Activated CD4-positive, alpha-beta T cell treated with anti-CD3 and anti-CD28 coated beads for 1 hour (primary cell): ENCODE measurements around the gene MTR.
A peak's percentile ranks its signal among the peaks of the same experiment; 100 is the strongest.
"Not testable (repeated sequence)": the region's sequence is repeated elsewhere in the genome, so short reads cannot be mapped to it uniquely, and the experiment has no call there.

Experiments used
- DNase-seq: peaks from one replicate; pipeline ENCODE4 v3.0.0-alpha.2; 2020

The MTR gene

GRCh38 chr1:236865818-236866155 is 70.7 kb downstream of the MTR start:
- no peak for DNase-seq

GRCh38 chr1:236868625-236869467 is 73.8 kb downstream of the MTR start:
- peak; percentile 13 for DNase-seq

DNA sequence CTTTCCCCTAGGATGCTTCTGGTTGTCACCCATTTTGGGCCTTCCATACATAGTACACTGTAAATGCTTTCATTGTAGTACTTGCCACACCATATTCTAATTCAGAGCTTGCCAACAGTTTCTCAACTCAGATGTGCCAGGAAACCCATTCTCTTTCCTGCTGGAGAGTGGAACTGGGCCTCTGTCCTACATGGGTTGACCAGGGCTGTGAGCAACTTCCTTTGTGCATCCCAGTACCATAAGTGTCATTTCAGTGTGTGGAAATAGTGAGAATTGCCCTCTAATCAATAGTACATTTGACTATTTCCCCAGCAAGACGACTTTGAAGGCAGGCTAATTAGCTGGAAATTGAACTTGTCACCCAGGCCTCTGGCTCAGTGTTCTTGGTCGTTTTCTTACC is 74.8 kb downstream of the MTR start:
- no peak for DNase-seq

DNA sequence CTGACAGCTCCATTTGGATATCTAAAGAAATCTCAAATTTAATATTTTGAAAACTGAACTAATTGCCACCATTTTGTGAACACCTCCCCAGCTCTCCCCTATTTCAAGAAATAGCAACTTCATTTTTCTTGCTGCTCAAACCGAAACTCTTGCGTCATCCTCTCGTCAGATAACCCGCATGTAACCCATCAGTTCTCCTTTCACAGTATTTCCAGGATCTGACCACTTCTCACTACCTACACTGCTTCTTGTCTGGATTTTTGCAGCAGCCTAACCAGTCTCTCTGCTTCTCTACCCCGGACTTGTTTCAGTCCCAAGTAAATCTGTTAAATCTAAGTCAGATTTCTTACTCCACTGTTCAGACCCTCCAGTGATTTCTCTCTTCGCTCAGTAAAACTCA is 75.6 kb downstream of the MTR start:
- no peak for DNase-seq

- no peak for DNase-seq
These were observed 77.1 kb downstream of the MTR start for GRCh38 chr1:236872075-236872666.

- no peak for DNase-seq
These were observed 80.9 kb downstream of the MTR start for GRCh38 chr1:236875975-236876374.

- no peak for DNase-seq
These were observed 82.6 kb downstream of the MTR start for GRCh38 chr1:236877661-236878060.

GRCh38 chr1:236880209-236880608 is 85.1 kb downstream of the MTR start:
- no peak for DNase-seq

- no peak for DNase-seq
These were observed 87.6 kb downstream of the MTR start for GRCh38 chr1:236882678-236883077.

DNA sequence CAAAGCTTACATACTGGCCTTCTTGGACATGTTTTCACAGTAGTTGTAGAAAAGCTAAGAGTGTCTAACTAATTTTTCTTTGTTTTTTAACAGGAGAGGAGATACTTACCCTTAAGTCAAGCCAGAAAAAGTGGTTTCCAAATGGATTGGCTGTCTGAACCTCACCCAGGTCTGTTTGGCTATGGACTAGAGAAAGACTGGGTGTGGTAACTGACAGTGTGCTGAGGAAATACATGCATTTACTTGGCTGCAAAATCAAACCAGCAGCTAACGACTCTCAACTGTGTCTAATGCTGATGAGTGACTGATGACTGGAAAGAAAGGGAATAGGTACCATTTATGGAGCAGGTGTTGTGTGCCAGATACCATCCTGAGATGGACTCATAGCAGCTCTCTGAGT is 91.1 kb downstream of the MTR start:
- no peak for DNase-seq

DNA sequence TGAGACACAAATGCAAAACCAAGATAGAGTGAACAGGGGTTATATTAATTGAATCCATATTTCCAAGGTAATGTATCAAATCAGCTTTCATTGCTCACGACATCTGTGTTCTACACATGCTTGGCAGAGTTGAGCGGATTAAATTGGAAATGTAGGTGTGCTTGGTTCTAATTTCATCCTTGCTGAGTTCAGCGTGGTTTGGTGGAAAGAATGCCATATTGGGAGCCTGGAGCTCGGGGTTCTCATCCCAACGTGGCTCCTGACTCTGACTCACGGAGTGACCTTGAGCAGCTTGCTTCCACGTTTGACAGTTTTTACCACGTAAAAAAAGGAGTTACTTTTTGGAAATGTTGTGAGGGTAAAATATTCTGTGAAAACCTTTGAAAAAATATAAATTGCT is 92.0 kb downstream of the MTR start:
- DNase-seq, result no peak

DNA sequence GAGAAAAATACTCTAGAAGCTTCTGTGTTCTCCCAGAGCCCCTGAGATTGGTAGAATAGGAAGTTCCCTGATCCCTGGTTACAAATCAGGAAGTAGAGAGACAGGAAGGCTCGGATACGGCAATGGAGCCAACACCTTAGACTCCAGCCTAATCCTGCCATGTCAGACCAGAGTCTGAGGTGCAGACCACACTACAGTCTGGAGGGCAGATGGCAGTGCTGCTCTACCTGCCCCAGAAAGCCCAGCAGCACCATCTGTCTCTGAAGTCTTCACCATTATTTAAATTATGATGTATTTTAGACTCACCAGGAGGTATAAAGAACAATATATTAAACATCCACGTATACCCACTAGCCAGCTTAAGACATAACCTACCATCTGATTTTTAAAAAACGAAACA is 93.0 kb downstream of the MTR start:
- no peak for DNase-seq

GRCh38 chr1:236888903-236889302 is 93.8 kb downstream of the MTR start:
- DNase-seq, result no peak

- no peak for DNase-seq
These were observed 95.3 kb downstream of the MTR start for GRCh38 chr1:236890152-236891056.

GRCh38 chr1:236893626-236894545 is 98.8 kb downstream of the MTR start:
- no peak for DNase-seq

DNA sequence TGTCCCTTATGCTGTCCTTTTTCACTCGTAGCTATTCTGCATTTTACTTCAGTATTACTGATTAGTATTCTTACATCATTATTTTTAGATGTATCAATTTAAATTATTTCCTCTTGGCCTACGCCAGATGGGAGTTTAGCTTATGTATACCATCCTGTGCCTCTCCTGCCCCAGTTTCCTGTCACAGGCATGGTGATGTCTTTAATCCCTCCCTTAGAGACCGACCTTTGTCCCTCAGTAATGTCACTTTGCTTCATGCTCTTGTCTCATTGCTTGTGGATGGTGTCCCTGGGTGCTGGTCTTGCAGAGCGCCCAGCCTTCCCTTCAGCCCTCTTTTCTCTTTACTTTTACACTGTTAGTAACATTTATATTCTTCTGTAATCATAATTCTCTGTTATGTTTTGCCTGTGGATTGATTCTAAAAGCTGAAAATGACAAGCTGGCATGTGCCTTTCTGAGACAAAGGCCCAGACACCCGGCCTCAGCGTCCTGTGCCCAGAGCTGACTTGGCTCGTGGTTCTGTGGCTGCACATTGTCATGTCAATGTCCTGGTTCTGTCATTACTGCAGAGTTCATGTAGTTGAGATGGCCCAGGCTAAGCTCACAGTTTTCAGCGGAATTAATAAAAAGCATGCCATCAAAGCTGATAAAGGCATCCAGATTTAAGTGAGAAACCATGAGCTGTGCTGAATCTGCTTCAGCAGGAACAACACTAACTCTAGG is 100.7 kb downstream of the MTR start:
- DNase-seq, result no peak

DNA sequence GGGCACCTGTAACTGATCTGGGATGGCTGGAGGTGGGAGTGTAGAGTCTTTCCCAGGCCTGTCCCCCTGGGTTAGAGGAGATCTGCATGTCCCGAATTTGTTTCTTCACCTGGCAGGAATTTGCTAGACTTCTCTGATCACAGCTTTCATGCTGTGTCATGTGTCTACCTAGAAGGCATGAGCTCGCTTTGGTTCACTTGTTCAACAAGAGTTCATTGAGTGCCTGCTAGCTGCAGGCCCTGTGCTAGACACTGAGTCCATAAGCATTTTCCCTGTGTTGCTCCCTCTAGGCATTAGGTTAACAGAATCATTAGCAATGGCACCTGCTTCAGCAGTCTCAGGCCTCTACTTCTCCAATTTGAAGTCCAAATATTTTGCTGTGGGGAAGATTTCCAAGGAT is 101.6 kb downstream of the MTR start:
- DNase-seq, result no peak

- DNase-seq, result no peak
These were observed 110.0 kb downstream of the MTR start for GRCh38 chr1:236904892-236905741.

DNA sequence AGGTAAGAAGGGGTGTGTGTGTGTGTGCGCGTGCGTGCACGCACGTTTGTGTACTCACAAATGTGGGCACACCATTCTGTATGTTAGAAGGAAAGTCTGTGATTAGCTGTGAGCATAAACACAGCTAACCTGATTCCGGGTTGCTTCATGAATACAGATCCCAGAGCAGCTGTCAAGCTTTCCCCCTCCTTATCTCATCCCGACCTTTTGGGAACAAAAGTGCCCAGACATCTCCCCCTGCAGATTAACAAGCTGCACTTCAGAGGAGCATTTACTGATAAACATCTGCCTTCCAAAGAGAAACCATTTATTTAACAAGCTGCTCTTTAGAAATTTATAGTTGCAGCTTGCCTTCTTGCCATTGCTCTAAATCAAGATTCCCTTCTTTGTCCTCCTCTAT is 112.1 kb downstream of the MTR start:
- no peak for DNase-seq

GRCh38 chr1:236908669-236909068 is 113.6 kb downstream of the MTR start:
- no peak for DNase-seq

DNA sequence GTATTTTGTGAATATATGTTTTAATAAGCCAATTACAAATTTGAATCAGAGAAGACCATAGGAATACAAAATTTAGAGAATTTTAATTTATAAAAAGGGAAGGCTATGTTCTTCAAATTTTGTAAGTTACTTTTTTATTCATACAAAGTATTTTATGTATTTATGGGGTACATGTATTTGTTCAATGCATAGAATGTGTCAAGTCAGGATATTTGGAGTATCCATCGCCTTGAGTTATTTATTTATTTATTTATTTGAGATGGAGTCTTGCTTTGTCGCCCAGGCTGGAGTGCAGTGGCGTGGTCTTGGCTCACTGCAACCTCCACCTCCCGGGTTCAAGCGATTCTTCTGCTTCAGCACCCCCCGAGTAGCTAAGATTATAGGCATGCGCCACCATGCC is 116.0 kb downstream of the MTR start:
- DNase-seq, result not testable (repeated sequence)
